NT2/D1 (cell line): Measurements from ENCODE around the gene AMH.

Experiments
- YY1 ChIP-seq: IDR thresholded peaks from 2 replicates; pipeline ENCODE4 v1.6.1; 2011; ENCODE audit not compliant: insufficient read length, insufficient read depth
- ZNF274 ChIP-seq: IDR thresholded peaks from 2 replicates; pipeline ENCODE4 v1.6.1; 2011; ENCODE audit warnings: mild to moderate bottlenecking, low read depth, low read length

DNA sequence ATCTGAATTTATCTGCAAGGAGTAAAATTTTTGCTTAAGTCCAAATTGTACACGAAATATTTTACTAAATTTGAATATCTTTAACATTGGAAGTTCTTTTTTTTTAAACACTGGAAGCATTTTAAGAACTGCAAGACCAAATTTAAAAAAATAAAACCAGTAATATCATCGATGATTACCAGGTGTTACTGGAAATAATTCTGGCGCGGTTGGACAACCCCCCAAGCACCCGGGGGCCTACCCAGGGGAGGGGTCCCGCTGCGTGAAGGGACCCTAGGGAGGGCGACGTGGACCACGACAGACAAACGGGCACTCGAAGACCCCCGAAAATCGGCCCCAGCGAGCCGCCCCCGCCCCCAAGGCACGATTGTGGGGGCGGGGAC, 19.7 kb downstream of the AMH start:
- no peak for TF ChIP-seq YY1
- no peak for TF ChIP-seq ZNF274
